Sigmoid colon (tissue), 7 donors: ENCODE data around the gene ANO9. TPM values are rescaled to one million over a fixed set of nuclear protein-coding genes. Genes with fewer than 3 reads are reported as not detected.

ENCODE experiments used
- DNase-seq: peaks from one replicate; pipeline ENCODE4 v3.0.0-alpha.2; 2019
- H3K27ac ChIP-seq, 4 donors: fragments of 200-600 bp; sonication (generic); one replicate each; pipeline ENCODE4 v1.5.1; 2016 to 2019; ENCODE audit warnings: mild to moderate bottlenecking in 1 of 4
- H3K27me3 ChIP-seq, 3 donors: fragments of 200-600 bp; sonication (generic); one replicate each; pipeline ENCODE4 v1.5.1; 2019; ENCODE audit warnings: mild to moderate bottlenecking in 1 of 3
- H3K36me3 ChIP-seq, 4 donors: fragments of 200-600 bp; sonication (generic); one replicate each; pipeline ENCODE4 v1.5.1; 2016 to 2019
- H3K4me1 ChIP-seq, 4 donors: fragments of 200-600 bp; sonication (generic); one replicate each; pipeline ENCODE4 v1.5.1; 2017 to 2019
- H3K4me3 ChIP-seq, 4 donors: fragments of 200-600 bp; sonication (generic); one replicate each; pipeline ENCODE4 v1.5.1; 2017 to 2019; ENCODE audit warnings: mild to moderate bottlenecking in 2 of 4, moderate library complexity in 1 of 4
- H3K9me3 ChIP-seq, 4 donors: fragments of 200-600 bp in 3 of 4; sonication (generic) in 3 of 4; one replicate each; pipeline versions ENCODE4 v1.5.1 to v1.6.1; 2013 to 2019
- EP300 ChIP-seq, 4 donors: sonication (generic); formaldehyde crosslinking; IDR thresholded peaks; one replicate each; pipeline ENCODE4 v1.6.1; 2017; ENCODE audit warnings: antibody characterized with exemption in 4 of 4
- POLR2A ChIP-seq, 2 donors: fragments of 450-650 bp; IDR thresholded peaks; one replicate each; pipeline ENCODE4 v1.6.1; 2016; ENCODE audit warnings: antibody characterized with exemption in 2 of 2, mild to moderate bottlenecking in 2 of 2, moderate library complexity in 2 of 2
- POLR2AphosphoS5 ChIP-seq, 4 donors: sonication (generic); formaldehyde crosslinking; IDR thresholded peaks; one replicate each; pipeline ENCODE4 v1.6.1; 2017; ENCODE audit warnings: antibody characterized with exemption in 4 of 4
- WGBS, 2 donors: extraction: QIAGEN DNeasy Blood & Tissue Kit; methylation state at CpG; one replicate each; pipeline ENCODE4 v1.1.7; 2013; 5-methylcytosine and 5-hydroxymethylcytosine counted together
- intact Hi-C: fragments of 100-400 bp; cut with DNase I; formaldehyde crosslinking; loops from one replicate; pipeline ENCODE4 v1.15.1; 2023
- polyA plus RNA-seq, 3 donors: library from polyadenylated mRNA; stranded (reverse); fragments of 200-250 nt; gene quantifications; one replicate each; pipeline ENCODE4 v1.2.3, GENCODE V29; 2013
- total RNA-seq, 4 donors: library from RNA; depleted of rRNA; stranded (reverse); fragments of >200 nt; gene quantifications; one replicate each; pipeline ENCODE4 v1.1.0, GENCODE V29; 2016
- TF ChIP-seq, protein P1 (sequence below), 4 experiments: fragments of 450-650 bp in 3 of 4; fragments of 200-600 bp in 1 of 4; IDR thresholded peaks; one replicate each; pipeline ENCODE4 v1.5.1; 2016 to 2019; ENCODE audit warnings: antibody characterized with exemption in 4 of 4, mild to moderate bottlenecking in 3 of 4, moderate library complexity in 2 of 4
- donor health status: healthy with polysubstance abuse.
- donor health status: Bipolar disorder and iron deficiency.
- donor health status: healthy.

ANO9 gene
- total and polyA plus RNA-seq, 7 donors = 0.14 to 123 (median 2.5) TPM

DNA sequence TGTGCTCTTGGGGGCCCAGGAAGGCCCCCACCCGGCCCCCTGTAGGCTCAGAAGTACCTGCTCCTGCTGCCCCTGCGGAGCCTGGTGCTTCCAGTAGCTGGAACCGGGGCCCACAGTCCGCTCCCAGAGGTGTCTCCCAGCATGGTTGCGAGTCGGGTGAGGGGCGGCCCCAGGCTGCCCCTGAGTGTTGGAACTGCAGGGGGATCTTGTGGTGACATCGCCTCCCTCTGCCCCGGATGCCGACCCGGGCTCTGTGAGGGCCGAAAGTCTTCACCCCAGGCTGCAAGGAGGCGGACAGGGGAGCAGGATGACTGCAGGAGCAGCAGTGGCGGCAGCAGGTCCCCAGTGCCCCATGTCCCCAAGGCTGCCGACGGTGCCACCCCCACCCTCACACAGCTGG lies 57.3 kb downstream of the ANO9 start:
- no peak overlapping the region for H3K4me3 ChIP-seq
- H3K36me3 ChIP-seq = no peaks in the 10 kb centered on the region
- H3K4me1 ChIP-seq = no peaks in the 10 kb centered on the region
- TF ChIP-seq EP300 (IDR thresholded peaks at IDR 0.05) (no peak), POLR2A (IDR thresholded peaks at IDR 0.05) (no peak), POLR2AphosphoS5 (IDR thresholded peaks at IDR 0.05) (no peak)
- TF ChIP-seq, protein P1, sequence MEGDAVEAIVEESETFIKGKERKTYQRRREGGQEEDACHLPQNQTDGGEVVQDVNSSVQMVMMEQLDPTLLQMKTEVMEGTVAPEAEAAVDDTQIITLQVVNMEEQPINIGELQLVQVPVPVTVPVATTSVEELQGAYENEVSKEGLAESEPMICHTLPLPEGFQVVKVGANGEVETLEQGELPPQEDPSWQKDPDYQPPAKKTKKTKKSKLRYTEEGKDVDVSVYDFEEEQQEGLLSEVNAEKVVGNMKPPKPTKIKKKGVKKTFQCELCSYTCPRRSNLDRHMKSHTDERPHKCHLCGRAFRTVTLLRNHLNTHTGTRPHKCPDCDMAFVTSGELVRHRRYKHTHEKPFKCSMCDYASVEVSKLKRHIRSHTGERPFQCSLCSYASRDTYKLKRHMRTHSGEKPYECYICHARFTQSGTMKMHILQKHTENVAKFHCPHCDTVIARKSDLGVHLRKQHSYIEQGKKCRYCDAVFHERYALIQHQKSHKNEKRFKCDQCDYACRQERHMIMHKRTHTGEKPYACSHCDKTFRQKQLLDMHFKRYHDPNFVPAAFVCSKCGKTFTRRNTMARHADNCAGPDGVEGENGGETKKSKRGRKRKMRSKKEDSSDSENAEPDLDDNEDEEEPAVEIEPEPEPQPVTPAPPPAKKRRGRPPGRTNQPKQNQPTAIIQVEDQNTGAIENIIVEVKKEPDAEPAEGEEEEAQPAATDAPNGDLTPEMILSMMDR (IDR thresholded peaks at IDR 0.05) = no peak
- WGBS, 2 donors = 90 to 91% methylated on average over 16 of the region's 16 CpGs
- H3K27ac ChIP-seq = no peak overlapping the region
- no peak for DNase-seq
- intact Hi-C loops = no loop called here
- peaks cover 0 to 3% (median 0%) of the 10 kb centered on the region in 3 donors for H3K27me3 ChIP-seq
- H3K9me3 ChIP-seq = peaks cover 0 to 7% (median 1%) of the 10 kb centered on the region in 4 donors

DNA sequence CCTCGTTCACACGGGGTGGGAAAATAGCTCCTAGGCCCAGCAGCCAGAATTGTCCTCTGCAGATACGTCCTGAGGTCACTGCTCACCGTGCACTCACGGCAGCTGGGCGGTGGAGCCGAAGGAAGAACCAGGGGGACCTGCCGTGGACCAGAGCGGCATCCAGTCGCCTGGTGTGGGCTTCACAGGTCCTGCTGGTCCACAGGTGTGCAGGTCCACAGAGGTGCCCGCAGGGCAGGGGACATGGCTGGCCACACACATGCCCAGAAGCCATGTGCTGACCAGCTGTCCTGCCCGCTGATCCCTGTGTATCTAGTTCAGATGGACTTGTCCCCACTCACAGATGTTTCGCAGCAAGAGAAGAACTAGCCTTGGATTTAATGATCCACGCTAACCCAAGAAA lies 58.4 kb downstream of the ANO9 start:
- TF ChIP-seq POLR2A (IDR thresholded peaks at IDR 0.05) (no peak), EP300 (IDR thresholded peaks at IDR 0.05) (no peak)
- TF ChIP-seq, protein P1 (IDR thresholded peaks at IDR 0.05) = no peak
- WGBS, 2 donors = 91% methylated on average over 14 of the region's 14 CpGs
- DNase-seq = no peak

DNA sequence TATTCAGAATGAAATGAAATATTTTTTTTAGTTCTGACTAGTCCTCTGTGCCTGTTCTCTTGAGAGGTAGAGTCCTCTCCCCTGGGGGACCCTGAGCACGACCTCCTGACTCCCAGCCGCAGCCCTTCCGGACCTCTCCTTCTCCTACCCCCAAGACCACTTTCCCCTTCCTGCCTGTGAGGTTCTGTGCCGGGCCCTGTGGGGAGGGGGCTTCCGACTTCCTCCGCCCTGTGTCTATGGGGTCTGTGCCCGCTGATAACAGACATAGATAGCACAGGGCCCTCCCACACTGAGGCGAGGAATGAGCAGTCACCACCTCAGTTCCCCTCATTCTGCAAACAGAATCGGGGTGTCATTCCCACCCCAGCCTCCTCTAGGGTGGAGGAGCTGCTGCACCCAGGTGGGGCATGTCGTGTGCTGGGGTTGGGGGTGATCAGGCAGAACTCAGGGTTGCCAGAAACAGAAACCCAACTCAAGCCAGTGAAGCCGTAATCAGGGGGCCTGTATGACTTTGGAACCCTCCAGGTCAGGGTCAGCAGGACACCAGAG lies 59.7 kb downstream of the ANO9 start:
- 54 to 71% methylated on average over 11 of the region's 11 CpGs for WGBS, 2 donors
- TF ChIP-seq, protein P1 (IDR thresholded peaks at IDR 0.05) = no peak
- TF ChIP-seq POLR2AphosphoS5 (IDR thresholded peaks at IDR 0.05) (no peak), EP300 (IDR thresholded peaks at IDR 0.05) (no peak), POLR2A (IDR thresholded peaks at IDR 0.05) (no peak)

More for the DNA sequence above, 58.4 kb downstream of the ANO9 start:
- intact Hi-C loops = no loop called here
- Histone ChIP-seq H3K27me3 (peaks cover 0 to 3% (median 0%) of the 10 kb centered on the region in 3 donors), H3K9me3 (peaks cover 0 to 7% (median 1%) of the 10 kb centered on the region in 4 donors), H3K4me3 (no peak overlapping the region), H3K36me3 (no peaks in the 10 kb centered on the region), H3K4me1 (no peaks in the 10 kb centered on the region), H3K27ac (no peak overlapping the region)

DNA sequence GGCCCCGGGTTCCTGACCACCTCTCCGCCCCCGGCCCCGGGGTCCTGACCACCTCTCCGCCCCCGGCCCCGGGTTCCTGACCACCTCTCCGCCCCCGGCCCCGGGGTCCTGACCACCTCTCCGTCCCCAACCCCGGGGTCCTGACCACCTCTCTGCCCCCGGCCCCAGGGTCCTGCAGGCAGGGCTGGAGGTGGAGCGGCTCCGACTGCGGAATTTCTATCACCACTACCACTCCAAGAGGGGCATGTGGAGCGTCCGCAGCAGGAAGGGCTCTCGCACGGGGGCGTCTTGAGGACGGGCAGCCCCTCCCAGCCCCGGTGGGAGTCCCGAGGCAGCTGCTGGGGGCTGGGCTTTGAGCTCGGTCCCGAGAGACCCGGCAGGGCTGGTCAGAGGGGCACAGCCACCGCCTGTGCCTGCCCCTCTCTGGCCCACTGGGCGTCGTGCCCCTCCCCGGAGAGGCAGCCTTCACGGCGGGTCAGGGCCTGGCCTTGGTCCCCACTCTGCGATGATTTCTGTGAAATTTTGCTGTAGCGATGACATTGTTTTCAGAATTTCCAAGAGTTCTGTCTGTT lies 60.2 kb downstream of the ANO9 start:
- H3K4me3 ChIP-seq = no peak overlapping the region
- H3K9me3 ChIP-seq = peaks cover 0 to 6% (median 1%) of the 10 kb centered on the region in 4 donors
- TF ChIP-seq EP300 (IDR thresholded peaks at IDR 0.05) (no peak), POLR2AphosphoS5 (IDR thresholded peaks at IDR 0.05) (no peak), POLR2A (IDR thresholded peaks at IDR 0.05) (no peak)
- TF ChIP-seq, protein P1 (IDR thresholded peaks at IDR 0.05) = no peak
- H3K27me3 ChIP-seq = peaks cover 0 to 3% (median 0%) of the 10 kb centered on the region in 3 donors
- 80 to 85% methylated on average over 31 of the region's 35 CpGs for WGBS, 2 donors
- H3K4me1 ChIP-seq = no peaks in the 10 kb centered on the region
- no peaks in the 10 kb centered on the region for H3K36me3 ChIP-seq
- H3K27ac ChIP-seq = no peak overlapping the region
- no peak for DNase-seq
- intact Hi-C loops = no loop called here

More for the DNA sequence above, 59.7 kb downstream of the ANO9 start:
- Histone ChIP-seq H3K27ac (no peak overlapping the region), H3K4me3 (no peak overlapping the region), H3K4me1 (no peaks in the 10 kb centered on the region), H3K27me3 (peaks cover 0 to 3% (median 0%) of the 10 kb centered on the region in 3 donors), H3K36me3 (no peaks in the 10 kb centered on the region), H3K9me3 (peaks cover 0 to 7% (median 1%) of the 10 kb centered on the region in 4 donors)
- intact Hi-C loops = no loop called here
- DNase-seq = no peak
